Breast epithelium (tissue), 3 donors: ENCODE data around the gene SH3TC1.

Experiments used
- CTCF ChIP-seq, 3 donors: fragments of 450-650 bp; IDR thresholded peaks; one replicate each; pipeline ENCODE4 v1.5.1; 2016 to 2017; ENCODE audit warnings: antibody characterized with exemption in 3 of 3, mild to moderate bottlenecking in 3 of 3, moderate library complexity in 3 of 3
- POLR2A ChIP-seq: fragments of 450-650 bp; IDR thresholded peaks from one replicate; pipeline ENCODE4 v1.6.1; 2016; ENCODE audit warnings: antibody characterized with exemption, mild to moderate bottlenecking, moderate library complexity
- POLR2AphosphoS5 ChIP-seq, 3 donors: sonication (generic); formaldehyde crosslinking; IDR thresholded peaks; one replicate each; pipeline ENCODE4 v1.6.1; 2017; ENCODE audit warnings: antibody characterized with exemption in 3 of 3

GRCh38 chr4:8211251-8211650 is 12.2 kb downstream of the SH3TC1 start:
- TF ChIP-seq POLR2A: no peak
- TF ChIP-seq POLR2AphosphoS5 (IDR thresholded peaks at IDR 0.05): no peak
- no peak for TF ChIP-seq CTCF (IDR thresholded peaks at IDR 0.05)
